Ishikawa (cell line): ENCODE results near the gene ELL2.
A peak's percentile ranks its signal among the peaks of the same experiment; 100 is the strongest.

Experiments used
- CEBPB ChIP-seq: IDR thresholded peaks from 2 replicates; pipeline ENCODE4 v1.6.1; 2012
- CREB1 ChIP-seq: IDR thresholded peaks from 2 replicates; pipeline ENCODE4 v1.6.1; 2012; ENCODE audit warnings: low read depth
- EGR1 ChIP-seq: IDR thresholded peaks from 2 replicates; pipeline ENCODE4 v1.6.1; 2012
- EP300 ChIP-seq: IDR thresholded peaks from 2 replicates; pipeline ENCODE4 v1.6.1; 2012; ENCODE audit warnings: borderline replicate concordance
- FOXM1 ChIP-seq: IDR thresholded peaks from 2 replicates; pipeline ENCODE4 v1.6.1; 2012; ENCODE audit warnings: low read depth, borderline replicate concordance
- NFIC ChIP-seq: IDR thresholded peaks from 2 replicates; pipeline ENCODE4 v1.6.1; 2012
- RAD21 ChIP-seq: IDR thresholded peaks from 2 replicates; pipeline ENCODE4 v1.6.1; 2012; ENCODE audit warnings: low read depth
- REST ChIP-seq: IDR thresholded peaks from 2 replicates; pipeline ENCODE4 v1.6.1; 2012; ENCODE audit warnings: low read depth, mild to moderate bottlenecking
- TAF1 ChIP-seq: IDR thresholded peaks from 2 replicates; pipeline ENCODE4 v1.6.1; 2012; ENCODE audit warnings: low read depth, mild to moderate bottlenecking
- TCF12 ChIP-seq: IDR thresholded peaks from 2 replicates; pipeline ENCODE4 v1.6.1; 2012; ENCODE audit warnings: low read depth
- TEAD4 ChIP-seq: IDR thresholded peaks from 2 replicates; pipeline ENCODE4 v1.6.1; 2012
- YY1 ChIP-seq: IDR thresholded peaks from 2 replicates; pipeline ENCODE4 v1.6.1; 2012; ENCODE audit warnings: low read depth
- ZBTB7A ChIP-seq: IDR thresholded peaks from 2 replicates; pipeline ENCODE4 v1.6.1; 2012; ENCODE audit warnings: low read depth
- TF ChIP-seq, protein P1 (sequence below): IDR thresholded peaks from 2 replicates; pipeline ENCODE4 v1.6.1; 2012
- TF ChIP-seq, protein P2 (sequence below): IDR thresholded peaks from 2 replicates; pipeline ENCODE4 v1.6.1; 2012

The ELL2 gene

DNA sequence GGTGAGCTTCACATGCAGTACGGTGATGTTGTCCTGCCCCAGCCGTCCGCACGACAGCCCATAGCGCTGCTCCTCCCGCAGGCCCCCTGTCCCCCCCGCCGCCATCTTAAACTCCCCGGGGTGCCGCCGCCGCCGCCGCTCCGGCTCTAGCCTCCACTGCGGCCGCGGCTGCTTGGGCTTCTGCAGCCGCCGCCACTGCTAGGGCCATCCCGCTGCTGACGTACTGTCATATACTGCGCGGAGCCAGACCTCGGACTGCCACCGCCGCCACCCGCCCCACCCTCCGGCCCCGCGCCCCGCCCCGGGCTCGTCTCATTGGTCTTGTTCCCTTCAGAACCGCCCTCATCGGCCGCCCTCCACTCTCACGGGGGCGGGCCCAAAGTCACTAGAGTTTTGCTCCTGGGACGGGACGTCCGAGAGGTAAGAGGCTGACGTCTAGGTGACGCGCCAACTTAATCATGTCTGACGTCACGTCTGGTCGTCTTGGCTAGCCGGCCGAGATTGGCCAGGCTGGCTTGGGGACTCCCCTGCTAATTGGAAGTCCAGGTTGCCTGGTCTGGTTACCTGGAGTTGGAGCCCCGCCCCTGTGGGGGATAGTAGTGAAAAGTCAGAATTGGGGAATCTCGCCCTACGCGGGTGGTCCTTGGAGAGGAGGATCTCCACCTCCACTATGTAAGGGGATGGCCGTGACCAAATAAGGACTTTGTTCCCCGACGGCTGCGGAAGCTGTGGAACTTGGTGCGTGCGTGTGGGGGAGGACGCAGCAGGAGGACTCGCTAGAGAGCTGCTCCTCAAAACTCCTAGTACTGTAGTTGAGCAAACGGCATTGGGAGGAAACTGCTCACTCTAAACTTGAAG lies at the start of gene ELL2:
Gene ELL2 (minus strand): TSS at position 235 of the 858 bp plus-strand sequence. CDS start 130 bp downstream, at position 105.
- TF ChIP-seq ZBTB7A (0 out of 2 replicates have a peak, but pooled peaks have one; percentile 31), TAF1 (peak; percentile 82), CREB1 (peak; percentile 99), YY1 (peak; percentile 81), RAD21 (no peak), EP300 (no peak; the same call in 1 of the 2 replicates), TEAD4 (0 out of 2 replicates have a peak, but pooled peaks have one; percentile 7), FOXM1 (no peak), CEBPB (no peak), NFIC (0 out of 2 replicates have a peak, but pooled peaks have one; percentile 1), TCF12 (peak; percentile 28; the same call in 1 of the 2 replicates), REST (no peak), EGR1 (peak; percentile 44; the same call in 1 of the 2 replicates)
- TF ChIP-seq, protein P1, sequence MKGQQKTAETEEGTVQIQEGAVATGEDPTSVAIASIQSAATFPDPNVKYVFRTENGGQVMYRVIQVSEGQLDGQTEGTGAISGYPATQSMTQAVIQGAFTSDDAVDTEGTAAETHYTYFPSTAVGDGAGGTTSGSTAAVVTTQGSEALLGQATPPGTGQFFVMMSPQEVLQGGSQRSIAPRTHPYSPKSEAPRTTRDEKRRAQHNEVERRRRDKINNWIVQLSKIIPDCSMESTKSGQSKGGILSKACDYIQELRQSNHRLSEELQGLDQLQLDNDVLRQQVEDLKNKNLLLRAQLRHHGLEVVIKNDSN, result peak; percentile 52; the same call in 1 of the 2 replicates
- TF ChIP-seq, protein P2, sequence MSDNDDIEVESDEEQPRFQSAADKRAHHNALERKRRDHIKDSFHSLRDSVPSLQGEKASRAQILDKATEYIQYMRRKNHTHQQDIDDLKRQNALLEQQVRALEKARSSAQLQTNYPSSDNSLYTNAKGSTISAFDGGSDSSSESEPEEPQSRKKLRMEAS, result no peak

GRCh38 chr5:96008987-96009647 lies 47.5 kb upstream of the ELL2 start:
- no peak for TF ChIP-seq REST
- TF ChIP-seq CEBPB, result no peak
- TF ChIP-seq TCF12, result no peak
- TF ChIP-seq NFIC, result no peak
- no peak for TF ChIP-seq EGR1
- no peak for TF ChIP-seq RAD21
- TF ChIP-seq EP300, result no peak
- TF ChIP-seq FOXM1, result no peak
- no peak for TF ChIP-seq TAF1
- no peak for TF ChIP-seq CREB1

- no peak for TF ChIP-seq RAD21
- TF ChIP-seq TCF12, result no peak
- no peak for TF ChIP-seq NFIC
- TF ChIP-seq CREB1, result no peak
- TF ChIP-seq ZBTB7A, result no peak
- no peak for TF ChIP-seq YY1
- TF ChIP-seq EGR1, result no peak
- TF ChIP-seq TEAD4, result no peak
- TF ChIP-seq, protein P1, result no peak
- TF ChIP-seq CEBPB, result no peak
- TF ChIP-seq EP300, result no peak
- no peak for TF ChIP-seq REST
- no peak for TF ChIP-seq TAF1
- TF ChIP-seq, protein P2, result no peak
- TF ChIP-seq FOXM1, result no peak
Observed at GRCh38 chr5:96008487-96008886, 46.8 kb upstream of the ELL2 start.
